PFSK-1 (cell line): ENCODE data around the gene TRPT1.

Experiments used
- REST ChIP-seq, 2 experiments: IDR thresholded peaks; 2 replicates each; pipeline versions ENCODE4 v1.6.1 to v1.8.0; 2011 to 2012; ENCODE audit warnings: low read depth in 2 of 2, low read length in 2 of 2, control low read depth in 1 of 2, inconsistent platforms in 1 of 2, mild to moderate bottlenecking in 1 of 2, moderate library complexity in 1 of 2; ENCODE audit not compliant: insufficient read depth in 1 of 2
- TAF1 ChIP-seq: IDR thresholded peaks from 2 replicates; pipeline ENCODE4 v1.6.1; 2012; ENCODE audit warnings: low read length, control low read depth, borderline replicate concordance; ENCODE audit not compliant: insufficient read depth

DNA sequence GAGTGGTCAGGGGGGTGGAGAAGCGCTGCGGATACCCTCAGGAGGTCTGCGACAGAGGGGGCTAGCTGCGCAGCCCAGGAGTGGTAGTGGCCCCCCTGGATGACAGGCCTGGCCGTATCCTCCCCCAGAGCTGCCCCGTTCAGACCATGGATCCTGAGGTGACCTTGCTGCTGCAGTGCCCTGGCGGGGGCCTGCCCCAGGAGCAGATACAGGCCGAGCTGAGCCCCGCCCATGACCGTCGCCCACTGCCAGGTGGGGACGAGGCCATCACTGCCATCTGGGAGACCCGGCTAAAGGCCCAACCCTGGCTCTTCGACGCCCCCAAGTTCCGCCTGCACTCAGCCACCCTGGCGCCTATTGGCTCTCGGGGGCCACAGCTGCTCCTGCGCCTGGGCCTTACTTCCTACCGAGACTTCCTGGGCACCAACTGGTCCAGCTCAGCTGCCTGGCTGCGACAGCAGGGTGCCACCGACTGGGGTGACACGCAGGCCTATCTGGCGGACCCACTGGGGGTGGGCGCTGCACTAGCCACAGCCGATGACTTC, 593 bp upstream of the TRPT1 start:
- TF ChIP-seq REST (IDR thresholded peaks at IDR 0.05; ENCODE audit: insufficient read depth in 1 of 2, low read depth in 2 of 2, low read length in 2 of 2) (no peak), TAF1 (no peak)
